Peyer's patch (tissue), 4 donors: ENCODE measurements around the gene ATP9B.

ENCODE experiments used
- POLR2A ChIP-seq, 2 donors: fragments of 450-650 bp; IDR thresholded peaks; one replicate each; pipeline ENCODE4 v1.5.1; 2017; ENCODE audit warnings: antibody characterized with exemption in 2 of 2, mild to moderate bottlenecking in 2 of 2, moderate library complexity in 2 of 2
- TF ChIP-seq, protein P1 (sequence below), 6 experiments: fragments of 450-650 bp in 4 of 6; fragments of 200-600 bp in 2 of 6; sonication (generic) in 1 of 6; IDR thresholded peaks; one replicate each; pipeline ENCODE4 v1.5.1; 2017 to 2019; ENCODE audit warnings: antibody characterized with exemption in 6 of 6, mild to moderate bottlenecking in 3 of 6, moderate library complexity in 1 of 6

DNA sequence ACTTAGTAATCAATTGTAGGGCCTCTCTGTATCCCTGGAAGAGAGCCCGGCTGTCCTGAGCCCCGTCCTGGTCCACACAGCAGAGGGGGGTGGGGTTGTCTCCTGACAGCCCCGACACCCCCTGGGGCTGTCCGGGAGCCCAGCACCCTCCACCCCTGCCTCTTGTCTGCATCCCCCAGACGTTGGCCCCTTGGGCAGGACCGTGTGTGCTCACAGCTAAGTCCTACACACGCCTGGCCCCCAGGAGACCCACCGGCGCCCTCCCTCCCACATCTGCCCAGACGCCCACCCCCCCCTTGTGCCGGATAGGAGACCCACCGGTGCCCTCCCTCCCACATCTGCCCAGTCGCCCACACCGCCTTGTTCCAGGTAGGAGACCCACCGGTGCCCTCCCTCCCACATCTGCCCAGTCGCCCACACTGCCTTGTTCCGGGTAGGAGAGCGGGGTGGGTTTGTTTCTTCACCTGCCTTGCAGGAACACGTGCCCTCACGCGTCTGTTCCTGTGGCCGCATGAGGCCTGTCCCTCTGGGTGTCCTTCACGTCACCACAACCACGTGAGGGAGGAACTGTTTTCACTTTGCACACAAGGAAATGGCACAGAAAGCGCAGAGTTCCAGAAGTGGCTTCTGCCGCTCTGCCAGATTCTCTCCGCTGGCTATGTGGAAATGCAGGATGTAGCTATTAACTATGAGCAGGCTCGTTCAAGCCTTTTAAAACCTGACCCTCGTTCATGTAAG lies 265.5 kb downstream of the ATP9B start:
- TF ChIP-seq POLR2A (IDR thresholded peaks at IDR 0.05), result no peak
- TF ChIP-seq, protein P1, sequence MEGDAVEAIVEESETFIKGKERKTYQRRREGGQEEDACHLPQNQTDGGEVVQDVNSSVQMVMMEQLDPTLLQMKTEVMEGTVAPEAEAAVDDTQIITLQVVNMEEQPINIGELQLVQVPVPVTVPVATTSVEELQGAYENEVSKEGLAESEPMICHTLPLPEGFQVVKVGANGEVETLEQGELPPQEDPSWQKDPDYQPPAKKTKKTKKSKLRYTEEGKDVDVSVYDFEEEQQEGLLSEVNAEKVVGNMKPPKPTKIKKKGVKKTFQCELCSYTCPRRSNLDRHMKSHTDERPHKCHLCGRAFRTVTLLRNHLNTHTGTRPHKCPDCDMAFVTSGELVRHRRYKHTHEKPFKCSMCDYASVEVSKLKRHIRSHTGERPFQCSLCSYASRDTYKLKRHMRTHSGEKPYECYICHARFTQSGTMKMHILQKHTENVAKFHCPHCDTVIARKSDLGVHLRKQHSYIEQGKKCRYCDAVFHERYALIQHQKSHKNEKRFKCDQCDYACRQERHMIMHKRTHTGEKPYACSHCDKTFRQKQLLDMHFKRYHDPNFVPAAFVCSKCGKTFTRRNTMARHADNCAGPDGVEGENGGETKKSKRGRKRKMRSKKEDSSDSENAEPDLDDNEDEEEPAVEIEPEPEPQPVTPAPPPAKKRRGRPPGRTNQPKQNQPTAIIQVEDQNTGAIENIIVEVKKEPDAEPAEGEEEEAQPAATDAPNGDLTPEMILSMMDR (IDR thresholded peaks at IDR 0.05), result no peak
